ENCODE data around the gene GPS1.
"Not testable (repeated sequence)": the region's sequence is repeated elsewhere in the genome, so short reads cannot be mapped to it uniquely, and the experiment has no call there.

The GPS1 gene

DNA sequence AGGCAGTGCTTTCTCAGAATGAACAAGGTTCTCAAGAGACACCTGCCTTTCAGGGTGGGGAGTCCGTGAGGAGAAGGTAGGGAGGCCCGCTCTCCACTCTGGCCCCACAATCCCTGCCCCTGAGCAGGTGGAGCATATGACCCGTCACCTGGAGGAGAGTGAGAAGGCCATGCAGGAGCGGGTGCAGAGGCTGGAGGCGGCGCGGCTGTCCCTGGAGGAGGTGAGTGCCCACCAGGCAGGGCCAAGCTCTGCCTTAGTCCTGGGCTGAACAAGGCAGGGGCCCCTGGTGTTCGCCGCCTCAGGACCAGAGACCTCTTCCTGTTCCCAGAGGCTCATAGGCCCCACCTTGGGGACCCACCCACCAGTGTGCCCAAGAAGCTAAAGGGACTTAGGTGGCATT is 22.7 kb upstream of the GPS1 start:
- no peak for DNase-seq (ENCODE audit: low spot score)

GRCh38 chr17:82029391-82029790 is 22.3 kb upstream of the GPS1 start:
- no peak for DNase-seq (ENCODE audit: low spot score)

DNA sequence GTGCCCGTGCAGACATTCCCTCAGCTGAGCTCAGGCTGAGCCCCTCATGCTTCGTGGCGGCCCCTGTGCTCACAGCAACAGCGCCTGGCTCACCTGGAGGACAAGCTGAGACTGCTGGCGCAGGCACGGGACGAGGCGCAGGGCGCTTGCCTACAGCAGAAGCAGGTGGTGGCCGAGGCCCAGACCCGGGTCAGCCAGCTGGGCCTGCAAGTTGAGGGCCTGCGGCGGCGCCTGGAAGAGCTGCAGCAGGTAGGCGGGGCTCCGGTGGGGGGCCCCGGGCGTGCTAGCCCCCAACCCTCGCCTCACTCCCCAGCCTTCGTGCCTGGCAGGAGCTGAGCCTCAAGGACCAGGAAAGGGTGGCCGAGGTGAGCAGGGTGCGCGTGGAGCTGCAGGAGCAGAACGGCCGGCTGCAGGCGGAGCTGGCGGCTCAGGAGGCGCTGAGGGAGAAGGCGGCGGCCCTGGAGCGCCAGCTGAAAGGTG is 21.7 kb upstream of the GPS1 start:
- no peak for DNase-seq (ENCODE audit: low spot score)

DNA sequence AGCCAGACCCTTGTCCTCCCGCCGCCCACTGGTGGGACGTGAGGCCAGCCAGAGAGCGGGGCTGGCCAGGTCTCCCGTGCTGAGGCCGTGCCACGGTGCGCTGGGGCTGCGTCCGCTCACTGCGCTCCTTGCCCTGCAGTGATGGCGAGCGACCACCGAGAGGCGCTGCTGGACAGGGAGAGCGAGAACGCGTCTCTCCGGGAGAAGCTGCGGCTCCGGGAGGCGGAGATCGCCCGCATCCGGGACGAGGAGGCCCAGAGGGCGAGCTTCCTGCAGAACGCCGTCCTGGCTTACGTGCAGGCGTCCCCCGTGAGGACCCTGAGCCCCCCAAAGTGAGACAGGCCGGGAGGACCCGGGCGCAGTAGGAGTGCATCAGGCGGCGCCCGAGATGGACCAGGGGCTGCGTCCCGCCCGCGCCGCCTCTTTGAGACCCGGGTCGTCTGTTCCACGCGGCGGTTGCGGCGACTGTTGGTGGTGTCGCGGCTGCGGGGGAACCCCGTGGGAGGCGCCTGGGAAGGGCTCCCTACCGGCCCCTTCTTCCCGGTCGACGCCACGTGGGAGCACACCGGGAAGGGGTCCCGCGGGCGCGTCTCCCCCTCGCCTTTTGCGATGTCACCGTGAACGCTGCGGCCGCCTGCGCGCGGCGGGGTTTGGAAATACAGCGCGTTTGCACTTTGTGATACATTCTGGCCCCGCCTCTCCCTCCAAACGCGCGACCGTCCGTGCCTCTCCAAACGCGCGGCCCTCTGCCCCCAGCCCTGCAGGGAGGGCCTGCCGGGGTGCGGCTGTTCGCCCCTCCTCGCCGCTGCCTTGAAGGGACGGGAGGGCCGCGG is 21.0 kb upstream of the GPS1 start:
- peak; percentile 88 for DNase-seq (ENCODE audit: low spot score)

DNA sequence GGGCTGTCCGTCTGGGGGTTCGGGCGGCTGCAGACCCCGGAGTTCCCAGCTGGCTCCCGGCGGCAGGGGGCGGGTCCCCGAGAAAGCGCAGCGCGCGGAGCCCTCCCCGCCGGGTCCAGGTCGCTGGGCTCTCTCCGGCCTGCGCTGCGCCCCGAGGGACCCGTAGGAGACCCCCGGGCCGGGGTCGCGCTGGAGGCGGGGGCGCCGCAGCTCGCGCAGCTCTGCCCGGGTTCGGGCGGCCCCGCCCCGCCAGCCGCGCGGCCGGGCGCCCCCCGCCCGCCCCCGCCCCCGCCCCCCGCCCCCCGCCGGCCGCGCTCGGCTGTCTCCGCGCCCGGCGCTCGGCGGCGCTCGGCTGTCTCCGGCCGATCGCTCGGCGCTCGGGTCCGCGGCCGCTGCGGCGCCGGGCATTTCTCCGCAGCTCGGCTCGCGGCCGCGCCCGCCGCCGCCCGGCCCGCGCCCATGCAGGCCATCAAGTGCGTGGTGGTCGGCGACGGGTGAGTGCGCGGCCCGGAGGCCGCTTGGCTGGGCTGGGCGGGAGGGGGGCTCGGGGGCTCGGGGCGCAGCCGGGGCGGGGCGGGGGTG is 20.3 kb upstream of the GPS1 start, which contains the start of gene RAC3:
RAC3 (plus strand) TSS at position 376 of the 582 bp plus-strand sequence; CDS start at position 460, 84 bp downstream.
- peak; percentile 68 for DNase-seq (ENCODE audit: low spot score)

DNA sequence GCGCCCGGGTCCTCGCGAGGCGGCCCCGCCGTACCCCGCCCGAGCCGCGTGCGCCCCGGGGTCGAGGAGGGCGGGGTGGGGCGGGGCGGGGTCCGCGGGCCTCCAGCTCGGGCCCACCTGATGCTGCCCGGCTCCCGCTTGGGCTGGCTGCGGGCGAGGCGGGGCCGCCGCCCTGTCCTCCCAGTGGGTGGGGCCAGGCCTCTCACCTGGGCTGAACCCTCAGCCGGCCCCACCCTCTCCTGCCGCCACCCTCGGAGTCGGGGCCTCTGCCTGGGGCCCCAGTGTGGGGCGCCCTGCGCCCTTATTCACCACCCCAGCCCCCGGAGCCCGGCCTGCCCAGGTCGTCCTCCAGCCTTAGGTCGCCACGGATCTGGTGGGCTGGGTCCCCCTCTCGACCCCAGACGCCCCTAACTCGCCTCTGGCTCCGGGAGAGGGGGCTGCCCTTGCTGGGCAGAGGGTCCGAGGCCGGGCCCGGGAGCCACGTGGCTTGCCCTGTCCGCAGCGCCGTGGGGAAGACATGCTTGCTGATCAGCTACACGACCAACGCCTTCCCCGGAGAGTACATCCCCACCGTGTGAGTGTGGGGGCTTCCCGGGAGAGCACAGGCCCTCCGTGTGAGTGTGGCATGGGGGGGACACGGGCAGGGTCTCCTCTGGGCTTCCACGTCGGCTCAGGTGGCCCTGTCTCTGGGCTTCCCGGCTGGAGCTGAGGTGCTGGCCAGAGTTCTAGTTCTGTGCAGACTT is 19.6 kb upstream of the GPS1 start:
- DNase-seq (ENCODE audit: low spot score): peak; percentile 47

GRCh38 chr17:82033359-82034085 is 18.2 kb upstream of the GPS1 start:
- no peak for DNase-seq (ENCODE audit: low spot score)

DNA sequence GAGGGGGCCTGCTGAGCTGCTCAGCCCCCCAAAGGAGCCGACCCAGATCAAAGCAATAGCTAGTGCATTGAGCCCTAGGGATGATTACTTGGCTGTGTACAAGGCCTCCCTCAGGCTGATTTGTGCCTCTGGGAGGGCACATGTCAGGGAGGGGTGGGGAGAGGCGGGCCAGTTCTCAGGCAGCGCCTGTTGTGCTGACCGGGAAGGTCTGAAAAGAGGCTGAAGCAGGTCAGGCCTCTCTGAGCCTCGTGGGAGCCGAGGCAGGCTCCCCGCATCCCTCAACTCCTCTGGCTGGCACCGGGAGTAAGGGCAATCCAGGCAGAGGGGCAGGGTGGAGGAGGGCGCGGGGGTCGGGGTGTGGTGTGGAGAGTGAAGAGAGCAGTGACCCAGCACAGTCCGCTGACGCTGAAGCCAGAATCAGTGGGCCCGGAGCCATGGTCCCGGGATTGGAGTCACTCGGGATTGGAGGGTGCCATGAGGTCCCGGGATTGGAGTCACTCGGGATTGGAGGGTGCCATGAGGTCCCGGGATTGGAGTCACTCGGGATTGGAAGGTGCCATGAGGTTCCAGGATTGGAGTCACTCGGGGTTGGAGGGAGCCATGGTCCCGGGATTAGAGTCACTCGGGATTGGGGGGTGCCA is 17.2 kb upstream of the GPS1 start:
- no peak for DNase-seq (ENCODE audit: low spot score)

DNA sequence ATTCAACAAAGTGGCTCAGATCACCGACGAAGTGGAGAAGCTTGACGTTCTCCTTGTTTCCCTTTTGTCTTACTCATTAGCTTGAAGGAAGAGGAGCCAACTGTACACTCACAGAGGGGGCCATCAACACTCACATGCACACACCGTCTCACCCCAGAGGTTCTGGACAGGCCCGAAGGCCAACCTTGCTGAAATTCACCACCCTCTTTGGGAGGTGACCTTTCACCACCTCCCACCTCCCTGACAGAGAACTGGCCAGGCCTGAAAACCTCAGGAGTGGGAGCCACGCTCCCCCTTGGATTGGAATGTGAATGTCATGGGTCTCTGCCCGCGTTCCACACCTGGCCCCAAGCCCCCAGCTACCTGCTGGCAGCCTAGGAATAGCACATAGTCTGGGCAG is 16.2 kb upstream of the GPS1 start:
- peak; percentile 71 for DNase-seq (ENCODE audit: low spot score)

DNA sequence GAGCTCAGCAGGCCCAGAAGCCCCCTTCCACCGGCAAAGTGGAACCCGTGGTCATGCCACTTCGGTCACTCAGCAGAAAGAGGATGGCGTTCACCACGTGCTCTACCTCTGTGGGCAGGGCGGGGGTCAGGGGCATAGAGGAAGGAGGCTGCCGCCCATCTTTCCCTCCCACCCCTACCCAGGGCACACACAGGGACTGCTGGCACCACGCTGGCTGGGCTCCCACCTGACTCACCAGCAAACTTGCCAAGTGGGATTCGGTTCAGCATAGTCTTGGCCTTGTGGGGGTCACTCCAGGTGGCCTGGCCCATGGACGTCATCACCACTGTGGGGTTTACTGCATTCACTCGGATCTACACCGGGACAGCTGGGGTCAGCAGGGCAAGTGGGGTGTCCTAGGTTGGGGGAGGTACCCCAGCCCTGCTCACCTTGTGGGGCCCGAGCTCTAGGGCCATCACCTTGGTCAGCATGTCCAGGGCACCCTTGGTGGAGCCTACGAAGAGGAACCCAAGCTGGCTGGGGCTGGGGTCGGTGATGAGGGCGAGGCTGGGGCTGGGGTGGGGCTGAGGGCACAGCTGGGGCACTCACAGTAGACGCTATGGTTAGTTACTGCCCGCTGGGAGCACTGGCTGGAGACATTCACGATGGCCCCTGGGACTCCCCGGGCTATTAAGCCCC is 15.6 kb upstream of the GPS1 start:
- peak; percentile 48 for DNase-seq (ENCODE audit: low spot score)

DNA sequence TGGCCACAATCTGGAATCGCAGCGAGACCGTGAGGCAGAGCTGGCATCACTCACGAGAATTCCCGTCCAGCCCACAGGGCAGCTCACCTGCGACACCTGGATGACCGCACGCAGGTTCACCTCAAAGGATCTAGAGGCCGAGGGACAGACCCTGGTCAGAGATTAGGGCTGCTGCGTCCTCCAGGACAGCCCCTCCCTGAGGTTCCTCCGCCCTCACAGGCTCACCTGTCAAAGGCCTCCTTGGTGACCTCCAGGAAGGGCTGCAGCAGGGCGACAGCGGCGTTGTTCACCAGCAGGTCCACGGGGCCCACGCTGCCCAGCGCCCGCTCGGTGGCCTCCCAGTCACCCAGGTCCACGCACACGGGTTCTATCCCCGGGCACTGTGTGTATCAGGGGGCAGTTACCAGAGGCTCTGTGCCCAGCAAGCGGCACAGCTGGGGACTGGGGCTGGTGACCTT is 15.0 kb upstream of the GPS1 start:
- DNase-seq (ENCODE audit: low spot score): no peak

- DNase-seq (ENCODE audit: low spot score): peak; percentile 97
These were observed 14.4 kb upstream of the GPS1 start, which contains the start of gene DCXR for GRCh38 chr17:82037092-82037888. Gene DCXR, minus strand, starts transcription at chr17:82037697. Its CDS starts 15 bp downstream, at chr17:82037682.

GRCh38 chr17:82037889-82038195 is 13.9 kb upstream of the GPS1 start:
- DNase-seq (ENCODE audit: low spot score): no peak

DNA sequence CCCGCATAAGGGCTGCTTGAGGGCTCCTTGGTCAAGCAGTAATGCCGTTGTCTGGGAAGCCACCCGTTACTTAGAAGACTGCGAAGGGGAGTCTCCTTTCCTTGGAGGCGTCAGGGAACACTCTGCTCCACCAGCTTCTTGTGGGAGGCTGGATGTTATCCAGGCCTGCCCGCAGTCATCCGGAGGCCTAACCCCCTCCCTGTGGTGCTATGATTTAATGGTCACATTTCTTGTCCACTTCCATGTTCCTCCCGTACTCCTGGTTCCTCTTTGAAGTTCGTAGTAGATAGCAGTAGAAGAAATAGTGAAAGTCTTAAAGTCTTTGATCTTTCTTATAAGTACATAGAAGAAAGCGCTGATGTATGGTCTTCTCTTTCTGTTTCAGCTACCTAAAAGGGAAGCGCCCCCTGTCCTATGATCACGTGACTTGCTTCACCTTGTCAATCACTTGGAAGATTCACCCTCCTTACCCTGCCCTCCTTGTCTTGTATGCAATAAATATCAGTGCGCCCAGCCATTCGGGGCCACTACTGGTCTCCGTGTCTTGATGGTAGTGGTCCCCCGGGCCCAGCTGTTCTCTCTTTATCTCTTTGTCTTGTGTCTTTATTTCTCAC is 12.8 kb upstream of the GPS1 start:
- not testable (repeated sequence) for DNase-seq (ENCODE audit: low spot score)

DNA sequence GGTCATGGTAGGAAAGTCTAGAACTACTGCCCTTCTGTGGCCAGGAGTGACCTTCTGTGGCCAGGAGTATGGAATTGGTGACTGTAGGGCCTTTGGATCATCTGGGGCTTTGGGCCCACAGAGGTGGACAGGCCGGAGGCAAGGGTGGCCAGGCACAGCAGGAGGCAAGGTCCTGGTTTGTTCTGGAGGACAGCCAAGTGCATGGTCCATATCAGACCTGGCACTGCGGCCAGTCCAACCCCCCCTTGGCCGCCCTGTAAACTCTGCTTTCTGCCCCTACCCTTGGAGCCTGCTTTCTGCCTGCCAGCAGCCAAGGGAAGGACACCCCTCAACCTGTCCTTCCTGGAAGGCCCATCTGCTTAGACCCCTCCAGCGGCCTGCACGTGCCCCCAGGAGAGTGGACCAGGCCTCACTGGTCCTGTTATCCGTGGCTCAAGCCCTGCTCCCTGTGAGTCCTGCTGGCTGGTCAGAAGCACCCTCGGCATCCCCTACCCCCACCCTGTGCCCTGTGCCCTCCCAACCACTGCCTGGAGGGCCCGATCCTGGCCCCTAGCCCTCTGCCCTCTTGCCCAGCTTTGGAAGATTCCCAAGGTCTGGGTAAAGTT is 11.9 kb upstream of the GPS1 start:
- DNase-seq (ENCODE audit: low spot score): no peak

DNA sequence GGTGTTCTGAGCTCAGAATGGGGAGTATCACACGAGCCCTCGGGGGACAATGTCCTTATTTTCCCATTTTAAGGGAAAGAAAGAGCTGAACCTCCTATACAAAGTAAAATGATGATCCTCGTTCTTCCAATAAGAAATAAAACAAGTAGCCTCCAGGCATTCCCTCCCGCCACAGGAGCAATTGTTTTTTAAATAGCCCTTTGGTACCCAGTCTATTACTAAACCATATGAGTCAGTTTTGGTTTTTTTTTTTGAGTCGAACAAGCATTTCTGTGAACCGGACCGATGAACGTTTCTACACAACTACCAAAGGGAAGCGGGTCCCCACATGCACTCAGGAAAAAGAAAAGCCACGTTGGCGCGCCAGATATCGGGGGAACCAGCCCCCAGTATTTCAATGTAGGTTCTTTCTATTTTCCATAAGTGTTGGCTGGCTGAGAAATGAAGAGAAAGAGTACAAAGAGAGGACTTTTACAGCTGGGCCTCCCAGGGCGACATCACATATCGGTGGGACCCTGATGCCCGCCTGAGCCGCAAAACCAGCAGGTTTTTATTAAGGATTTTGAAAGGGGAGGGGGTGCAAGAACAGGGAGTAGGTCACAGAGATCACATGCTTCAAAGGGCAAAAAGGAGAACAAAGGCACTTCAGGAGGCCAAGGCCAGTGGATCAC is 10.4 kb upstream of the GPS1 start:
- DNase-seq (ENCODE audit: low spot score): no peak

GRCh38 chr17:82042649-82043048 is 9.0 kb upstream of the GPS1 start:
- DNase-seq (ENCODE audit: low spot score): no peak

DNA sequence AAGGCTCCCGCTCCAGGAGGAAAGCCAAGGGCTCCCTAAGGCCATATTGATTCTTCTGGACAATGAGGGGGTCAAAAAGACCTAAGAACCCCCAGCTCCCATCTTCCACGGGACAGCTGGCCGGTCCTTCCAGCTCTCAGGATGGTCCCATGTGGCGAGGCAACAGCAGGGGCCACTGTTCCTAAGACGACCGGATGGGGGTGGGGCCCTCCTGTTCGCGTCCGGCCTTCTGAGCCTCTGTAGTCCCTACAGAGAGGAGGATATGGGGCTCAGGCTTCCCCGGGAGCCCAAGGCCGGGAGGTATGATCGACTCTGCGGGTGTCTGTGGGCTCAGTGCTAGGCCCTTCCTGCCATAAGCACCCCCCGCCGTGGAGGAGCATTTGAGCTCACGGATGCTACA is 8.2 kb upstream of the GPS1 start:
- DNase-seq (ENCODE audit: low spot score): no peak
